Fibroblast of lung (primary cell): Measurements from ENCODE around the gene CFAP119.

Source experiments
- CTCF ChIP-seq, 2 donors: IDR thresholded peaks in 1 of 2; conservative IDR thresholded peaks in 1 of 2; 1 replicate in 1 of 2; 2 replicates in 1 of 2; pipeline ENCODE4 v1.5.1; 2011 to 2012; ENCODE audit warnings: low read length in 2 of 2, control low read depth in 1 of 2, inconsistent platforms in 1 of 2, low read depth in 1 of 2, mild to moderate bottlenecking in 1 of 2
- EZH2 ChIP-seq: IDR thresholded peaks from 2 replicates; pipeline ENCODE4 v1.5.1; 2012; ENCODE audit warnings: low read length, control low read depth, mild to moderate bottlenecking; ENCODE audit errors: missing control alignments

GRCh38 chr16:30750201-30750600 is 11.7 kb downstream of the CFAP119 start:
- no peak for TF ChIP-seq CTCF (conservative IDR thresholded peaks at IDR 0.05 in 1 of 2, IDR thresholded peaks at IDR 0.05 in 1 of 2; ENCODE audit: low read depth in 1 of 2, low read length in 2 of 2)
- no peak for TF ChIP-seq EZH2
